Measurements from ENCODE around the gene ETS1.

Gene ETS1

GRCh38 chr11:128516886-128517285, 70.5 kb downstream of the ETS1 start:
- Histone ChIP-seq H3K9me3 (replicated peaks in 1 of 11) (no peaks in the 10 kb centered on the region; a peak in 1 of 22 replicates), H3K4me1 (peaks cover 49 to 85% (median 58%) of the 10 kb centered on the region in 10 experiments), H3K4me2 (peak overlapping the region; percentile 1 to 96 (median 86); a peak in 20 of 22 replicates), H3K36me3 (peaks cover 23 to 76% (median 71%) of the 10 kb centered on the region in 11 experiments), H3K27me3 (no peaks in the 10 kb centered on the region), H4K20me1 (peaks cover 63 to 99% (median 88%) of the 10 kb centered on the region in 11 experiments; a peak in 21 of 22 replicates), H3K9ac (peak overlapping the region in 2 of 11 experiments; percentile 93 to 95; a peak in 4 of 22 replicates), H3K4me3 (peak overlapping the region in 3 of 10 experiments; percentile 89 to 92 (median 91); a peak in 3 of 20 replicates), H3K27ac (no peak overlapping the region)
- no peak for TF ChIP-seq Cebpa-rat (IDR thresholded peaks at IDR 0.05)

GRCh38 chr11:128515826-128516778, 71.3 kb downstream of the ETS1 start:
- no peak overlapping the region for H3K27ac ChIP-seq
- H3K27me3 ChIP-seq: no peaks in the 10 kb centered on the region
- H4K20me1 ChIP-seq: peaks cover 63 to 100% (median 96%) of the 10 kb centered on the region in 11 experiments; a peak in 21 of 22 replicates
- H3K4me1 ChIP-seq: peaks cover 49 to 93% (median 56%) of the 10 kb centered on the region in 10 experiments
- TF ChIP-seq Cebpa-rat (IDR thresholded peaks at IDR 0.05): no peak
- H3K9me3 ChIP-seq (replicated peaks in 1 of 11): no peaks in the 10 kb centered on the region; a peak in 1 of 22 replicates
- peak overlapping the region in 2 of 10 experiments; percentile 89 to 92; a peak in 1 of 20 replicates for H3K4me3 ChIP-seq
- peak overlapping the region in 1 of 11 experiments; percentile 95; a peak in 1 of 22 replicates for H3K9ac ChIP-seq
- H3K36me3 ChIP-seq: peaks cover 25 to 83% (median 75%) of the 10 kb centered on the region in 11 experiments
- H3K4me2 ChIP-seq: peak overlapping the region in 10 of 11 experiments; percentile 1 to 96 (median 88); a peak in 19 of 22 replicates

DNA sequence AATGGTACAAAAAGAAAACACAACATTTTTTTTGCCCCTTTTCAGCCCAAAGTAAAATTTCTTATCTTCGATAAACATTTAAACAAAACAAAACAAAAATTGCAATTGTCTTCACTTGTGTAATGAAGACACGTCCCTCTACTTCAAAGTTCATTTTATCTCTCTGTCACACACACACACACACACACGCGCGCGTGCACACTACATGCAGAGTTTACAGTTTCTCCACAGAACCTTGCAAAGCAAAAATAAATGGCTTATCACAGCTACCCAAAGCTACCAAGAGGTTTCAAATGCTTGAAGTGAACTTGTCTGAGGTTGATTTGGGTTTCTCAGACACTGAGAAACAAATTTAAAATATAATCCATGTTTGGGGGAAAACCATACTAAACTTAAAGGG, 72.3 kb downstream of the ETS1 start:
- no peak for TF ChIP-seq Cebpa-rat (IDR thresholded peaks at IDR 0.05)
- peaks cover 42 to 98% (median 58%) of the 10 kb centered on the region in 10 experiments for H3K4me1 ChIP-seq
- peak overlapping the region in 5 of 11 experiments; percentile 20 to 96 (median 93); a peak in 7 of 22 replicates for H3K4me2 ChIP-seq
- H3K4me3 ChIP-seq: no peak overlapping the region
- peaks cover 66 to 100% (median 100%) of the 10 kb centered on the region in 11 experiments; a peak in 21 of 22 replicates for H4K20me1 ChIP-seq
- peak overlapping the region in 1 of 11 experiments; percentile 8; a peak in 1 of 22 replicates for H3K9ac ChIP-seq
- H3K27me3 ChIP-seq: no peaks in the 10 kb centered on the region
- no peaks in the 10 kb centered on the region; a peak in 1 of 22 replicates for H3K9me3 ChIP-seq (replicated peaks in 1 of 11)
- no peak overlapping the region for H3K27ac ChIP-seq
- H3K36me3 ChIP-seq: peaks cover 25 to 93% (median 83%) of the 10 kb centered on the region in 11 experiments

GRCh38 chr11:128513915-128514681, 73.3 kb downstream of the ETS1 start:
- no peaks in the 10 kb centered on the region; a peak in 1 of 22 replicates for H3K9me3 ChIP-seq (replicated peaks in 1 of 11)
- peak overlapping the region in 4 of 11 experiments; percentile 2 to 96 (median 62); a peak in 5 of 22 replicates for H3K4me2 ChIP-seq
- no peak for TF ChIP-seq Cebpa-rat (IDR thresholded peaks at IDR 0.05)
- peaks cover 32 to 98% (median 60%) of the 10 kb centered on the region in 10 experiments for H3K4me1 ChIP-seq
- H3K27me3 ChIP-seq: no peaks in the 10 kb centered on the region
- no peak overlapping the region for H3K9ac ChIP-seq
- H3K36me3 ChIP-seq: peaks cover 25 to 93% (median 86%) of the 10 kb centered on the region in 11 experiments
- peaks cover 65 to 100% (median 100%) of the 10 kb centered on the region in 11 experiments; a peak in 21 of 22 replicates for H4K20me1 ChIP-seq
- no peak overlapping the region for H3K4me3 ChIP-seq
- no peak overlapping the region for H3K27ac ChIP-seq

- Histone ChIP-seq H3K9me3 (replicated peaks in 1 of 11) (no peaks in the 10 kb centered on the region; a peak in 1 of 22 replicates), H3K4me2 (peak overlapping the region in 3 of 11 experiments; percentile 13 to 62 (median 17); a peak in 5 of 22 replicates), H3K4me1 (peaks cover 23 to 98% (median 56%) of the 10 kb centered on the region in 10 experiments; a peak in 19 of 20 replicates), H4K20me1 (peaks cover 58 to 100% (median 100%) of the 10 kb centered on the region in 11 experiments; a peak in 21 of 22 replicates), H3K36me3 (peaks cover 25 to 95% (median 81%) of the 10 kb centered on the region in 11 experiments), H3K9ac (no peak overlapping the region), H3K4me3 (no peak overlapping the region), H3K27me3 (no peaks in the 10 kb centered on the region), H3K27ac (no peak overlapping the region)
- no peak for TF ChIP-seq Cebpa-rat (IDR thresholded peaks at IDR 0.05)
Measured at GRCh38 chr11:128512474-128512996, 74.8 kb downstream of the ETS1 start.

- Histone ChIP-seq H4K20me1 (peaks cover 51 to 100% (median 100%) of the 10 kb centered on the region in 11 experiments; a peak in 21 of 22 replicates), H3K27ac (no peak overlapping the region), H3K4me2 (peak overlapping the region in 2 of 11 experiments; percentile 49 to 62; a peak in 3 of 22 replicates), H3K36me3 (peaks cover 28 to 95% (median 81%) of the 10 kb centered on the region in 11 experiments), H3K4me1 (peaks cover 23 to 98% (median 55%) of the 10 kb centered on the region in 10 experiments), H3K4me3 (no peak overlapping the region), H3K9me3 (replicated peaks in 1 of 11) (peaks cover 0 to 8% (median 4%) of the 10 kb centered on the region in 11 experiments; a peak in 9 of 22 replicates), H3K9ac (no peak overlapping the region), H3K27me3 (no peaks in the 10 kb centered on the region)
- TF ChIP-seq Cebpa-rat (IDR thresholded peaks at IDR 0.05): no peak
Measured at GRCh38 chr11:128511712-128512111, 75.6 kb downstream of the ETS1 start.

DNA sequence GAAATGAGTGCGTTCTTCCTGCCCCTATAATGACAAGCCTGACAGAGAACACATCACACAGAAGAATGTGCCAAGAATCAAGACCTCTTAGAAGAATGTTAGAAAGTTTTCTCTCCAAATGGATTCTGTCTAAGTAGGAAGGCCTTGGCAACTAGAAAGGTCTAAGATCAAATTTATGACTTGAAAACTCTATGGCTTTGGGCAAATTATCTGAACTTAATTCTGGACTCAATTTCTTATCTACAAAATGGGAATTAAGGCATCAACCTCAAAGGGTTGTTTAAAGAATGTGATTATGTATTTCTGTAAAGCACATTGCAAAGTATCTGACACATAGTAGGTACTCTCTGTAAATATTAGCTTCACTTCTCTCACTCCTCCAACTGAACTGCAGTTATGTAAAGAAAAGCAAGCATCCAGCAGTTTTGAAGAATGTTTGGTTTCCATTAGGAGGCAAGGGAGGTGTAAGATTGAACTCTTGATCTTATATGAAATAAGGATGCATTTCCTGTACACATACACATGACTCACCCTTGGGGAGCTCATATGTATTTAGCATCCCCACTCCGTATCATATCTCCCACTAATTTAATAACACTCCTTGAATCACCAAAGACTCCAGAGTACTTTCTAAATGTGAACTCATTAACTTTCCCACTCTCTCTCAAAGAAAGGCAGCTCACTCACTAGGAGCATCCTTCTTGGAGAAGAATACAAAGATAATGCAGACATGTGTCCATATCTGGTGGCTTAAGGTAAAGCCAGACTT, 77.6 kb downstream of the ETS1 start:
- H3K9ac ChIP-seq: no peak overlapping the region
- peaks cover 33 to 100% (median 100%) of the 10 kb centered on the region in 11 experiments; a peak in 21 of 22 replicates for H4K20me1 ChIP-seq
- H3K36me3 ChIP-seq: peaks cover 40 to 100% (median 86%) of the 10 kb centered on the region in 11 experiments
- H3K4me1 ChIP-seq: peaks cover 15 to 97% (median 45%) of the 10 kb centered on the region in 10 experiments
- H3K27ac ChIP-seq: no peak overlapping the region
- peak overlapping the region in 7 of 11 experiments; percentile 2 to 62 (median 38); a peak in 11 of 22 replicates for H3K4me2 ChIP-seq
- TF ChIP-seq Cebpa-rat (IDR thresholded peaks at IDR 0.05): no peak
- no peaks in the 10 kb centered on the region for H3K27me3 ChIP-seq
- H3K9me3 ChIP-seq (replicated peaks in 1 of 11): peaks cover 0 to 25% (median 17%) of the 10 kb centered on the region in 11 experiments; a peak in 13 of 22 replicates
- H3K4me3 ChIP-seq: no peak overlapping the region
